Liver (tissue), 3 donors: ENCODE measurements around the gene TRPM6.

ENCODE experiments used
- HNF4G ChIP-seq: IDR thresholded peaks from 2 replicates; pipeline ENCODE4 v1.6.1; 2016; ENCODE audit warnings: antibody characterized with exemption
- REST ChIP-seq: IDR thresholded peaks from 2 replicates; pipeline ENCODE4 v1.6.1; 2016; ENCODE audit warnings: antibody characterized with exemption, mild to moderate bottlenecking
- SP1 ChIP-seq: IDR thresholded peaks from 2 replicates; pipeline ENCODE4 v1.6.1; 2018; ENCODE audit warnings: antibody characterized with exemption, mild to moderate bottlenecking
- TF ChIP-seq, protein P1 (sequence below): fragments of 150-350 bp; IDR thresholded peaks from 2 replicates; pipeline ENCODE4 v1.5.1; 2017; ENCODE audit warnings: improper control_type of control experiment, low read depth, low read length; ENCODE audit not compliant: missing input control
- TF ChIP-seq, protein P2 (sequence below): IDR thresholded peaks from 2 replicates; pipeline ENCODE4 v1.6.1; 2016; ENCODE audit warnings: antibody characterized with exemption
- donor health status: healthy.
- donor health status: healthy.

- TF ChIP-seq, protein P1, sequence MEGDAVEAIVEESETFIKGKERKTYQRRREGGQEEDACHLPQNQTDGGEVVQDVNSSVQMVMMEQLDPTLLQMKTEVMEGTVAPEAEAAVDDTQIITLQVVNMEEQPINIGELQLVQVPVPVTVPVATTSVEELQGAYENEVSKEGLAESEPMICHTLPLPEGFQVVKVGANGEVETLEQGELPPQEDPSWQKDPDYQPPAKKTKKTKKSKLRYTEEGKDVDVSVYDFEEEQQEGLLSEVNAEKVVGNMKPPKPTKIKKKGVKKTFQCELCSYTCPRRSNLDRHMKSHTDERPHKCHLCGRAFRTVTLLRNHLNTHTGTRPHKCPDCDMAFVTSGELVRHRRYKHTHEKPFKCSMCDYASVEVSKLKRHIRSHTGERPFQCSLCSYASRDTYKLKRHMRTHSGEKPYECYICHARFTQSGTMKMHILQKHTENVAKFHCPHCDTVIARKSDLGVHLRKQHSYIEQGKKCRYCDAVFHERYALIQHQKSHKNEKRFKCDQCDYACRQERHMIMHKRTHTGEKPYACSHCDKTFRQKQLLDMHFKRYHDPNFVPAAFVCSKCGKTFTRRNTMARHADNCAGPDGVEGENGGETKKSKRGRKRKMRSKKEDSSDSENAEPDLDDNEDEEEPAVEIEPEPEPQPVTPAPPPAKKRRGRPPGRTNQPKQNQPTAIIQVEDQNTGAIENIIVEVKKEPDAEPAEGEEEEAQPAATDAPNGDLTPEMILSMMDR, result no peak
- TF ChIP-seq, protein P2, sequence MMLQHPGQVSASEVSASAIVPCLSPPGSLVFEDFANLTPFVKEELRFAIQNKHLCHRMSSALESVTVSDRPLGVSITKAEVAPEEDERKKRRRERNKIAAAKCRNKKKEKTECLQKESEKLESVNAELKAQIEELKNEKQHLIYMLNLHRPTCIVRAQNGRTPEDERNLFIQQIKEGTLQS, result no peak
- TF ChIP-seq SP1 (no peak), REST (no peak), HNF4G (no peak)
These were observed 49.4 kb downstream of the TRPM6 start for GRCh38 chr9:74838351-74838750.
